K562 (cell line): ENCODE results near the gene PDHX. TPM values are rescaled to one million over a fixed set of nuclear protein-coding genes. Genes with fewer than 3 reads are reported as not detected.

Experiments used
- ATF4 ChIP-seq: fragments of 450-650 bp; formaldehyde crosslinking; IDR thresholded peaks from 2 replicates; pipeline ENCODE4 v1.4.0; 2022; ENCODE audit warnings: mild to moderate bottlenecking, moderate library complexity
- IFI16 ChIP-seq: fragments of 250-450 bp; sonication (Bioruptor Pico); IDR thresholded peaks from 2 replicates; pipeline ENCODE4 v2.1.2; 2022; ENCODE audit warnings: mild to moderate bottlenecking, inconsistent platforms
- MAX ChIP-seq: sonication (generic); formaldehyde crosslinking; IDR thresholded peaks from 2 replicates; pipeline ENCODE4 v1.9.0; 2022; ENCODE audit warnings: mild to moderate bottlenecking, missing genetic modification reagents
- MECOM ChIP-seq: fragments of 250-450 bp; sonication (Bioruptor Pico); IDR thresholded peaks from 2 replicates; pipeline ENCODE4 v1.8.0; 2022; ENCODE audit warnings: inconsistent platforms
- NCOA2 ChIP-seq, 2 experiments: fragments of 450-650 bp; IDR thresholded peaks; 2 replicates each; pipeline ENCODE4 v1.6.1; 2018; ENCODE audit warnings: mild to moderate bottlenecking in 2 of 2, moderate library complexity in 1 of 2; ENCODE audit not compliant: partially characterized antibody in 2 of 2
- NFRKB ChIP-seq: fragments of 450-650 bp; IDR thresholded peaks from 2 replicates; pipeline ENCODE4 v1.6.1; 2016; ENCODE audit warnings: low read depth
- RBM15 ChIP-seq: fragments of 200-400 bp; formaldehyde crosslinking; IDR thresholded peaks from 2 replicates; pipeline ENCODE4 v1.6.1; 2018; ENCODE audit warnings: mild to moderate bottlenecking, low read length, moderate library complexity; ENCODE audit not compliant: insufficient read depth
- SIN3A ChIP-seq, 2 experiments: fragments of 150-350 bp in 1 of 2; IDR thresholded peaks; 2 replicates each; pipeline ENCODE4 v1.6.1; 2011 to 2016; ENCODE audit warnings: borderline replicate concordance in 2 of 2, low read depth in 2 of 2, low read length in 2 of 2, mild to moderate bottlenecking in 2 of 2, moderate library complexity in 2 of 2; ENCODE audit not compliant: control insufficient read depth in 1 of 2
- TAF15 ChIP-seq: fragments of 200-400 bp; formaldehyde crosslinking; IDR thresholded peaks from 2 replicates; pipeline ENCODE4 v1.6.1; 2017; ENCODE audit warnings: mild to moderate bottlenecking, low read depth, low read length, moderate library complexity
- TBP ChIP-seq: optimal IDR thresholded peaks from 2 replicates; pipeline ENCODE3; 2011; ENCODE audit warnings: low read depth, low read length, improper control_type of control experiment
- ZBTB12 ChIP-seq: fragments of 250-450 bp; sonication (Bioruptor Pico); IDR thresholded peaks from 2 replicates; pipeline ENCODE4 v1.4.0; 2020
- ZEB2 ChIP-seq: fragments of 450-650 bp; IDR thresholded peaks from 2 replicates; pipeline ENCODE4 v1.6.1; 2016
- ZHX1 ChIP-seq: fragments of 150-350 bp; conservative IDR thresholded peaks from 2 replicates; pipeline ENCODE4 v1.6.1; 2014; ENCODE audit warnings: low read length
- ZNF174 ChIP-seq: fragments of 250-450 bp; sonication (Bioruptor Pico); IDR thresholded peaks from 2 replicates; pipeline ENCODE4 v1.4.0; 2020; ENCODE audit warnings: mild to moderate bottlenecking
- ZNF280A ChIP-seq: fragments of 450-650 bp; IDR thresholded peaks from 2 replicates; pipeline ENCODE4 v1.6.1; 2018; ENCODE audit warnings: mild to moderate bottlenecking, low read depth; ENCODE audit not compliant: partially characterized antibody
- ZNF347 ChIP-seq: fragments of 450-650 bp; formaldehyde crosslinking; IDR thresholded peaks from 2 replicates; pipeline ENCODE4 v1.4.0; 2020; ENCODE audit warnings: low read depth, mild to moderate bottlenecking, moderate library complexity
- ZNF696 ChIP-seq: fragments of 250-450 bp; sonication (Bioruptor Pico); conservative IDR thresholded peaks from 2 replicates; pipeline ENCODE4 v1.4.0; 2020; ENCODE audit warnings: mild to moderate bottlenecking, moderate library complexity
- ZNF778 ChIP-seq: fragments of 450-650 bp; formaldehyde crosslinking; IDR thresholded peaks from 2 replicates; pipeline ENCODE4 v1.4.0; 2020; ENCODE audit warnings: mild to moderate bottlenecking, moderate library complexity
- polyA plus RNA-seq, 8 experiments: library from polyadenylated mRNA; depleted of rRNA in 4 of 8; stranded (reverse) in 5 of 8; unstranded in 3 of 8; fragments of >200 nt; fragmentation: Nextera tagmentation in 2 of 8; fragmentation: Illumina TruSeq in 1 of 8; extraction: Ambion mirVana in 2 of 8; extraction: Trizol in 1 of 8; gene quantifications; 2 replicates each; pipeline versions ENCODE4 v1.2.1 to v1.2.3, GENCODE V29; 2011 to 2014; ENCODE audit warnings: inconsistent platforms in 1 of 8, missing spikeins in 1 of 8
- total RNA-seq, 7 experiments: library from RNA; depleted of rRNA in 6 of 7; stranded (reverse); fragments of >200 nt in 6 of 7; fragmentation: Illumina TruSeq in 2 of 7; extraction: Trizol in 2 of 7; gene quantifications; 2 replicates each; pipeline versions ENCODE4 v1.2.1 to v1.2.3, GENCODE V29; 2011 to 2021; ENCODE audit warnings: low replicate concordance in 1 of 7

PDHX gene
- total and polyA plus RNA-seq, 9 of the 15 experiments (the other 6 are each of a cell fraction or from before 2014, with no cell fraction given): 20.8 to 43.5 (median 31.2) TPM

GRCh38 chr11:35040221-35040942 lies 124.0 kb downstream of the PDHX start (continued):
- TF ChIP-seq MAX (CRISPR knock-in tag): no peak
- TF ChIP-seq ZNF280A: no peak
- no peak for TF ChIP-seq ATF4 (CRISPR knock-in tag)
- TF ChIP-seq MECOM (CRISPR knock-in tag): no peak
- TF ChIP-seq ZNF778 (CRISPR knock-in tag): no peak
- no peak for TF ChIP-seq RBM15
- TF ChIP-seq ZEB2: no peak
- TF ChIP-seq ZHX1: no peak
- TF ChIP-seq ZNF696 (CRISPR knock-in tag): no peak
- no peak for TF ChIP-seq SIN3A (IDR thresholded peaks at IDR 0.05; ENCODE audit: borderline replicate concordance in 2 of 2, control insufficient read depth in 1 of 2, low read depth in 2 of 2, low read length in 2 of 2)
- TF ChIP-seq ZNF174 (CRISPR knock-in tag): no peak
- no peak for TF ChIP-seq NCOA2 (IDR thresholded peaks at IDR 0.05; ENCODE audit: partially characterized antibody in 2 of 2)
- TF ChIP-seq TBP: no peak
- TF ChIP-seq IFI16 (CRISPR knock-in tag): no peak
- no peak for TF ChIP-seq ZNF347 (CRISPR knock-in tag)
- no peak for TF ChIP-seq TAF15
- no peak for TF ChIP-seq ZBTB12 (CRISPR knock-in tag)
- TF ChIP-seq NFRKB: peak; percentile 69; the same call in 1 of the 2 replicates
